ENCODE measurements around the gene GDF7. TPM values are rescaled to one million over a fixed set of nuclear protein-coding genes. Genes with fewer than 3 reads are reported as not detected.

GDF7 gene
- total RNA-seq, 3 donors from 2014 or later = 0.14 to 0.73 (median 0.14) TPM

GRCh38 chr2:20630967-20631366 is 36.0 kb upstream of the GDF7 start:
- H3K9me3 ChIP-seq = no peaks in the 10 kb centered on the region
- peak in 1 of 3 donors; percentile 12 for DNase-seq
- ATAC-seq = no peak
- no peak overlapping the region for H3K4me3 ChIP-seq
- no peaks in the 10 kb centered on the region for H3K36me3 ChIP-seq (ENCODE audit: low read depth)
- intact Hi-C loops (cut with DNase I, micrococcal nuclease) = loop anchor here in 1 of 2 donors (10.0 kb wide), 1 partner anchor 186 kb away; the partner anchor contains the start of gene RHOB
- TF ChIP-seq, protein P1, sequence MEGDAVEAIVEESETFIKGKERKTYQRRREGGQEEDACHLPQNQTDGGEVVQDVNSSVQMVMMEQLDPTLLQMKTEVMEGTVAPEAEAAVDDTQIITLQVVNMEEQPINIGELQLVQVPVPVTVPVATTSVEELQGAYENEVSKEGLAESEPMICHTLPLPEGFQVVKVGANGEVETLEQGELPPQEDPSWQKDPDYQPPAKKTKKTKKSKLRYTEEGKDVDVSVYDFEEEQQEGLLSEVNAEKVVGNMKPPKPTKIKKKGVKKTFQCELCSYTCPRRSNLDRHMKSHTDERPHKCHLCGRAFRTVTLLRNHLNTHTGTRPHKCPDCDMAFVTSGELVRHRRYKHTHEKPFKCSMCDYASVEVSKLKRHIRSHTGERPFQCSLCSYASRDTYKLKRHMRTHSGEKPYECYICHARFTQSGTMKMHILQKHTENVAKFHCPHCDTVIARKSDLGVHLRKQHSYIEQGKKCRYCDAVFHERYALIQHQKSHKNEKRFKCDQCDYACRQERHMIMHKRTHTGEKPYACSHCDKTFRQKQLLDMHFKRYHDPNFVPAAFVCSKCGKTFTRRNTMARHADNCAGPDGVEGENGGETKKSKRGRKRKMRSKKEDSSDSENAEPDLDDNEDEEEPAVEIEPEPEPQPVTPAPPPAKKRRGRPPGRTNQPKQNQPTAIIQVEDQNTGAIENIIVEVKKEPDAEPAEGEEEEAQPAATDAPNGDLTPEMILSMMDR (IDR thresholded peaks at IDR 0.05) = no peak
- peaks cover 19% of the 10 kb centered on the region for H3K4me1 ChIP-seq (ENCODE audit: low read depth)

GRCh38 chr2:20631617-20632307 is 35.2 kb upstream of the GDF7 start:
- TF ChIP-seq, protein P1 (IDR thresholded peaks at IDR 0.05) = no peak
- DNase-seq (peak in 1 of 3 donors; percentile 29), ATAC-seq (no peak)
- no peak overlapping the region for H3K4me3 ChIP-seq
- H3K9me3 ChIP-seq = no peaks in the 10 kb centered on the region
- H3K4me1 ChIP-seq (ENCODE audit: low read depth) = peaks cover 19% of the 10 kb centered on the region
- H3K36me3 ChIP-seq (ENCODE audit: low read depth) = no peaks in the 10 kb centered on the region
- intact Hi-C loops (cut with DNase I, micrococcal nuclease) = loop anchor here in 1 of 2 donors (10.0 kb wide), 1 partner anchor 187 kb away; the partner anchor contains the start of gene RHOB

GRCh38 chr2:20632446-20632990 is 34.4 kb upstream of the GDF7 start:
- ATAC-seq (no peak), DNase-seq (peak in 1 of 3 donors; percentile 46)
- H3K36me3 ChIP-seq (ENCODE audit: low read depth) = no peaks in the 10 kb centered on the region
- H3K4me3 ChIP-seq = no peak overlapping the region
- TF ChIP-seq, protein P1 (IDR thresholded peaks at IDR 0.05) = no peak
- H3K4me1 ChIP-seq (ENCODE audit: low read depth) = peaks cover 19% of the 10 kb centered on the region
- intact Hi-C loops (cut with DNase I, micrococcal nuclease) = loop anchor here in 1 of 2 donors (10.0 kb wide), 1 partner anchor 188 kb away; the partner anchor contains the start of gene RHOB
- H3K9me3 ChIP-seq = no peaks in the 10 kb centered on the region

DNA sequence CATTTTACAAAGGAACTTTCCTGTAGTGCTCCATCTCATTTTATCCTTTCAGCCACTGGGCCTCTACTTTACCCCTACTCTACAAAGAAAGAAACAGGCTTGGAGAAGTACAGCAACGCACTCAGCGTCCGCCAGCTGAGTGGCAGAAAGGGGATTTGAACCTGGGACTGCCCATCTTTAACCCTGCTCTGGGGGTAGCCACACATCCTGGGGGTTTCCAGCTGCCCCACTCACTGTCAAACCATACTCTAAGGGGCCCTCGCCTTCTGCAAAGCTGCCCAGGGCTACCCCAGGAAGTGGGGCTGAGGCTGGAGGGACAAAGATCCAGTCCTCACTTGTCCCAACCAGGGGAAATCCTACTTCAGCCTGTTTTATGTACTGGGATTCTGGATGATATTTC is 33.9 kb upstream of the GDF7 start:
- Histone ChIP-seq H3K9me3 (no peaks in the 10 kb centered on the region), H3K4me3 (no peak overlapping the region), H3K4me1 (ENCODE audit: low read depth) (peaks cover 19% of the 10 kb centered on the region), H3K36me3 (ENCODE audit: low read depth) (no peaks in the 10 kb centered on the region)
- DNase-seq = peak in 1 of 3 donors; percentile 29
- intact Hi-C loops (cut with DNase I, micrococcal nuclease) = loop anchor here in 1 of 2 donors (10.0 kb wide), 1 partner anchor 188 kb away; the partner anchor contains the start of gene RHOB
- TF ChIP-seq, protein P1 (IDR thresholded peaks at IDR 0.05) = no peak
- ATAC-seq = no peak

GRCh38 chr2:20633794-20634506 is 33.0 kb upstream of the GDF7 start:
- intact Hi-C loops (cut with DNase I, micrococcal nuclease) = loop anchor here in 1 of 2 donors (10.0 kb wide), 1 partner anchor 189 kb away; the partner anchor contains the start of gene RHOB
- ATAC-seq (peak; percentile 93), DNase-seq (peak; percentile 80 to 89 (median 87))
- no peak overlapping the region for H3K4me3 ChIP-seq
- TF ChIP-seq, protein P1 (IDR thresholded peaks at IDR 0.05) = no peak
- no peaks in the 10 kb centered on the region for H3K9me3 ChIP-seq
- peaks cover 19% of the 10 kb centered on the region for H3K4me1 ChIP-seq (ENCODE audit: low read depth)
- no peaks in the 10 kb centered on the region for H3K36me3 ChIP-seq (ENCODE audit: low read depth)
